GM12874 (cell line): ENCODE measurements around the gene LGALSL.

Experiments
- TF ChIP-seq, protein P1 (sequence below): IDR thresholded peaks from 2 replicates; pipeline ENCODE4 v1.5.1; 2011; ENCODE audit warnings: low read depth, mild to moderate bottlenecking, control low read depth, low read length, moderate library complexity; ENCODE audit not compliant: insufficient read depth

The LGALSL gene

DNA sequence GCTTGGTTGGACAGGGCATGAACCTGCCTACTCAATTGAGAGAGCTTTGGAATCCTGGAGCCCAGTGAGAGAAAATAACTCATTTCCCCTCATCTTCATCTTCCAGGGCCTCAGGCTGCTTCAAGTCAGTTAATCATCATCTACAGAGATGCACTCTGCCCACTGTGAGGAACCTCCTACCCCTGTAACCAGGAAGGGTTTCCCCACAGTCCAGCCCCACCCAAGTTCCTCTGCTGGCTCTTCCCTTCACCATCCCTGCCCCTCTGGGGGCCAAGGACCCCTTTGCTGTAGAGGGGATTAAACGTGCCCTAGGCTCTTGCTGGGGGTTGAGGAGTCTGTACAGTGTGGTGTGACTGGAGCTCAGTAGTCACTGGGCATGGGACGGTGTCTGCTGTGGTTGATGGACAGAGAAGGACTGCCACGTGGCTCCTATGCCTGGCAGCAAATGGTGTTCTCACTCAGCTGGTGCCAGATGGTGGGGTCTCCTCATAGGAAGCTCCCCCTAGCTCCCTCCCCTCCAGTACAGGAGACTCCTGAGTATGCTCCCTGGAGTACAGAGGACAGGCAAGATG lies 29.5 kb upstream of the LGALSL start:
- TF ChIP-seq, protein P1, sequence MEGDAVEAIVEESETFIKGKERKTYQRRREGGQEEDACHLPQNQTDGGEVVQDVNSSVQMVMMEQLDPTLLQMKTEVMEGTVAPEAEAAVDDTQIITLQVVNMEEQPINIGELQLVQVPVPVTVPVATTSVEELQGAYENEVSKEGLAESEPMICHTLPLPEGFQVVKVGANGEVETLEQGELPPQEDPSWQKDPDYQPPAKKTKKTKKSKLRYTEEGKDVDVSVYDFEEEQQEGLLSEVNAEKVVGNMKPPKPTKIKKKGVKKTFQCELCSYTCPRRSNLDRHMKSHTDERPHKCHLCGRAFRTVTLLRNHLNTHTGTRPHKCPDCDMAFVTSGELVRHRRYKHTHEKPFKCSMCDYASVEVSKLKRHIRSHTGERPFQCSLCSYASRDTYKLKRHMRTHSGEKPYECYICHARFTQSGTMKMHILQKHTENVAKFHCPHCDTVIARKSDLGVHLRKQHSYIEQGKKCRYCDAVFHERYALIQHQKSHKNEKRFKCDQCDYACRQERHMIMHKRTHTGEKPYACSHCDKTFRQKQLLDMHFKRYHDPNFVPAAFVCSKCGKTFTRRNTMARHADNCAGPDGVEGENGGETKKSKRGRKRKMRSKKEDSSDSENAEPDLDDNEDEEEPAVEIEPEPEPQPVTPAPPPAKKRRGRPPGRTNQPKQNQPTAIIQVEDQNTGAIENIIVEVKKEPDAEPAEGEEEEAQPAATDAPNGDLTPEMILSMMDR, result no peak

DNA sequence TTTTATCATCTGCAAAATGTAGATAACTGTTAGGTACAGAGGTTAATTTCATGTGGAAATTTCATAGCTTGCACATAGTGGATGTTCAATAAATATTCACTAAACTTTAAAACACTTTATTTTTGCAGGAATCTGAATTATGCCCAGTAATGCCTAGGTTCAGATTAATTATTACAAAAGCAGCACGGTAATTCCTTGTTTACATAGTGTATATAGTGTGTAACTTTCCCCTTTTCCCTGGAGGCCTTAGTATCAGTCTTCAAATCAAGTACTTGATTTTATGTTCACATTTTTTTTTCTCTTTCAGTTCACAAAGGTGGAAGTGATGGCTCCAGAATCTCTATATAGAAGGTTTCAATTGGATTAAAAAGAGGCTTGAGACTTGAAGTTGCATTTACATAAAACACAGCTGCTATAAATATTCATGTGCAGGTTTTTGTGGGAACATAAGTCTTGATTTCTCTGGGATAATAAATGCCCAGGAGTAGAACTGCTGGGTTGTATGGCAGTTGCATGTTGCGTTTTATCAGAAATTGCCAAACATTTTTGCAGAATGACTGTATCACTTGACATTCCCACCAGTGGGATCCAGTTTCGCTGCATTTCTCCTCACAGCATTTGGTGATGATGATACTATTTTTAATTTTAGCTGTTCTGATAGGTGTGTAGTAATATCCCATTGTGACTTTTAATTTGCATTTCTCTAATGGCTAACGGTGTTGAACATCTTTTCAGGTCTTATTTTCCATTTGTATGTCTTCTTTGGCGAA lies 27.6 kb upstream of the LGALSL start:
- TF ChIP-seq, protein P1, result no peak

- TF ChIP-seq, protein P1, result no peak
Measured at GRCh38 chr2:64434039-64434657, 19.8 kb upstream of the LGALSL start.

DNA sequence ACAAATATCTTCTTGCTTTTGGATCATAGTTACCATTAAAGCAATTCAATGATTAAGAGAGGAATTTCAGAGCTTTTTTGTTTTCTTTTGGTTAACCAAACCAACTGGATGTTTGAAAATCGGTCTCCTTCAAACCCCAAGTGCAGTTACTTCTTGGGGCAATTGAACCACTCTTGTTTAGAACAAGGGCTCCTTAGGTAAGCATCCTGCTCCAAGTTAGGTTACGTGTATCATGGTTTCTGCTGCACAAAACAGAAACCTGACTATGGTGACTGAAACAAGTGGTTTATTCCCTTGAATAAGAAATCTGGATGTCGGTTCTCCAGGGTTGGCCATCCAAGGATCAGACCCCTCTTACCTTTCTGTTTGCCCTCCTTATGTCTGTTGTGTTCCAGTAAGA lies 16.1 kb upstream of the LGALSL start:
- TF ChIP-seq, protein P1, result no peak

DNA sequence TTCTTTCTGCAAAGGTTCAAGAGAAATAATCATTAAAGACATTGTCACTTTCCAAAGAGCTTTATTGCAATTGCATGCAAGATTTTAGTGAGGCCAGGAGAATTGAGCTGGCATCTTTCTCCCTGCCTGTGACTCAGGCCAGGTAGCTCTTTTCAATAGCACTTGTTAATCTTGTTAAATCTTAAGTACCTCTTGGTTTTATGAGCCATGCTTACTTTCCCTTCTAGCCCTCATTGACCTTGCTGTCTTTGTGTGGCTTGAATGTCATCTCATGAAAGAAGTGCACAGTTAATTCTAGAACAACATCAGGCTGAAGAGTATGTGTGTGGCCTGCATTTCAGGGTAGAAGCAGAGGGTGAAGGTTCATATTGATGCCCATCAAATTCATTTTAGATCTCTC lies 14.8 kb upstream of the LGALSL start:
- TF ChIP-seq, protein P1, result no peak

- TF ChIP-seq, protein P1, result no peak
Measured at GRCh38 chr2:64440843-64441242, 13.1 kb upstream of the LGALSL start.

GRCh38 chr2:64442277-64442676 lies 11.7 kb upstream of the LGALSL start:
- TF ChIP-seq, protein P1, result no peak
